GM19025 (cell line): ENCODE data around the gene NEK4.
A peak's percentile ranks its signal among the peaks of the same experiment; 100 is the strongest.

ENCODE experiments used
- ATAC-seq: cut with Tn5 transposase; IDR thresholded peaks from one replicate; pipeline ENCODE4 v1.9.1; 2021; ENCODE audit warnings: mild to moderate bottlenecking, low read depth, moderate library complexity; ENCODE audit not compliant: unreplicated experiment

The NEK4 gene

DNA sequence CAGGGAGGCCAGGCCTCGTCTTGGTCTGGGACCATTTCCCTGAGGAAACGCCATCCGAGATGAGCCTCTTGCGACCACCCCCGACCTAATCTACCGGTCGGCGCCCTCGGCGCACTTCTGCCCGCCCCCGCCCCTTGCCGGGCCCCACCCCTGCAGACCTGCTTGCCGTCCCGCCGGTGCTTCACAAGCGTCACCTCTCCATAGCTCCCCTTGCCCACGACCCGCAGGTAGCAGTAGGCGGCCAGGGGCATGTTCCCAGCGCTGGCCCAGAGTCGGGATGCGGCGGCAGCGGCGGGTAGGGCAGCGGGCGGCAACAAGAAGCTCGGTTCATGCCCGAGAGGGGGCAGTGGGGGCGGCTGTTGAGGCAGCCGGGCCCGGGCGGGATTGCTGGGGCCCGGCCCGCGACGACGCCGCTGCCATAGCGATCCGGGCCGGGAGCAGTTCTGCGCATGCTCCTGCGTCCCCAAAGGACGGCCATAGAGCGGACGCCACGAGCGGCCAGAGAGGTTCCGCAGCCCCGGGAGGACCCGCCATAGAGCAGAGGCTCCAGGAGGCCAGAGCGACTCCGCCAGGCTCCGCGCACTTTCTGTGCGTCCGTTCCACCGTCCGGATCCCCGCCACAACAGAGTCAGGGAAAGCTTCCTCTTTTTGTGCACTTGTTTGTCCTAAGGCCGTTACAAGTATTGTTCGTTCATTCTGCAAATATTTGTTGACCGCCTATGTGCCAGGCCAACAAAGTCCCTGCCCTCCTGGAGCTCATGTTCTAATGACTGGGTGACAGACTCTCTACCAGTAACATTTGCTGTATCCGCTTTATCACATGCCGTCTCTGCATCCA is at the start of gene NEK4:
TSS of gene NEK4 (minus strand) at position 445 of the 838 bp plus-strand sequence. CDS start at position 251, 194 bp downstream.
- peak; percentile 93 for ATAC-seq

DNA sequence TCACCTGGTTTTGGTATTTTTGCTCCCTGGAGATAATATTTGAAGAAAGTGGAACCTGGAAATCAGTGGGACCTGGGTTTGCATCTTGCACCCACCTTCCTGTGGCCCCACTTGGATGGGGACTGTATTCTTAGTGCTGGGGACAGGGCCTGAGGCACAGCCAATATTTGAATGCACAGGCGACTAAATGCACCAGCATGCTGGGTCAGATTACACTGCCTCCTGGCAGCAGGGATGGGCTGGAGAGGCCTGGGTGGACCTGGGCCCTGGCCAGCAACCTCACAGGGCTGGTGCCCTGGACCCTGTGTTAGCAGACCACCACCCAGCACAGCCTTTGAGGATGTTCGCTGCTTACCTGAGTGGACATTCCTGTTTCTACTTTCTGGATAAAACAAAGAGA is 49.2 kb upstream of the NEK4 start:
- ATAC-seq, result no peak

DNA sequence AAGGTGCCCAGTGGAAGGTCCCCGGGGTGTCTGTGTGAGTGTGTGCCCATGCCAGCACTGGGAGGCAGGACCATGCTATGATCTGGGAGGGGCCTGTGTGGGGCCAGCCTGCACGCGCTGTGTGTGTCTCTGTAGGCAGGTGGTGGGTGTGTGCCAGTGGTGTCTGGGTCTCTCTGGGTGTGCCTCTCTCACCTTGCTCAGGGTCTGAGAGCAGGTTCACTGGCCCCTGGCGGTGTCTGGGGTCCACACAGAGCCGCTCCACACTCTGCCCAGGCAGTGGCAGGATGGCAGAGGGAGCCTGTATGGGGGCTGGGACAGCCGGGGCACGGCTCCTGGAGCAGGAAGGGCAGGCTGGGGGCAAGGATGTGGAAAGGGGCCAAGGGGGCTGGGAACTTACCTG is 47.1 kb upstream of the NEK4 start:
- ATAC-seq, result no peak

DNA sequence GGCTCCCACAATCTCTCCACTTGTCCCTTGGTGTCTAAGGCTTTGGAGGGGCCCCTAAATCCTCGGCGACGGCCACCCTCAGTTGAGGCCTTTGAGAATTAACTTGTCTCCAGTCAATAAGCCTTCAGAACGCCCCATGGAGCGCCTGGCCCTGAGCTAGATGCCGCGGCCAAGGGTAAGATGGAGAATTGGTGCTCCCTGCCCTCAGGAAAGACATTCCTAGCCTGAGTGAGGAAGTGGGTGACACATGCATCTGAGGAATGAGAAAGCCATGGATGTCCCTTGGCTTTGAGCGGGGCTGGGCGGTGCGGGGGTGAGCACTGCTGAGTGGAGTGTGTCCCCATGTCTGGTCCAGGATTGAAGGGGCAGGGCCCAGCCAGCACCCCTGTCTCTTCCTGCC is 46.5 kb upstream of the NEK4 start:
- ATAC-seq, result no peak

DNA sequence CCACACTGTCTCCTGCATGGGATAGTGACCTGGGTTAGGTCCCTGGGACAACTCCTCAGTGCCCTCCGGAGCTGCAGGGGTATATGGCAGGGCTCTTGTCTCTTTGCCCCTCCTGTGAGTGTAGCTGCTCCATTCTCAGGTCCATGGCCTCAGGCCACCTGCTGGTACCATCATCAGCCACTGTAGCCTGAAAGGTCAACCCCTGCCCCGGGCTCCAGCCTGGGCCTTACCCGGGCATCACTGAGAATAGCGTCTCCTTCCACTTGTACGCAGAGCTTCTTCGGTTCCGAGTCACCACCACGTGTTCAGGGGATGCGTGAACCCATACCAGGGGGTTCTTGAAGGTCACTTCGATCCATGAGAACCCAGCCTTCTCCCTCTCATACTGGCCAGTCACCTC is 45.9 kb upstream of the NEK4 start:
- no peak for ATAC-seq

DNA sequence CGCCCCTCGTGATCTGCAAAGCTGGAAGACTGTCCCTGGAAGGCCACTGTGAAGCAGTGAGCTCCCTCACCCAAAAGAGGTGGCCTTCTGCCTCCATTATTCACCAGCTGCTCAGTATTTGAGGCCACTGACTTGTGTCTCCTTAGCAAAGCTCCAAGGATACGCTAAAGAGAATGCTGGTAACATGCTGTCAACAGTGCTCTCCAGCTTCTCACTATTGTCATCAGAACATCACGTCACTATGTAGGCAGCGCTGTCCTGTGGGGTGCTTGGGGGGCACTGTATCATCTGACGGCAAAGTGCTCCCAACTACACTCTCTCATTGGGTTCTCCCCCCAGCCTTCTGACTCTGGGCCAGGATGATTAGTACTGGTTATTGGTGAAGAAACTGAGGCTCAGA is 45.5 kb upstream of the NEK4 start:
- ATAC-seq, result no peak

DNA sequence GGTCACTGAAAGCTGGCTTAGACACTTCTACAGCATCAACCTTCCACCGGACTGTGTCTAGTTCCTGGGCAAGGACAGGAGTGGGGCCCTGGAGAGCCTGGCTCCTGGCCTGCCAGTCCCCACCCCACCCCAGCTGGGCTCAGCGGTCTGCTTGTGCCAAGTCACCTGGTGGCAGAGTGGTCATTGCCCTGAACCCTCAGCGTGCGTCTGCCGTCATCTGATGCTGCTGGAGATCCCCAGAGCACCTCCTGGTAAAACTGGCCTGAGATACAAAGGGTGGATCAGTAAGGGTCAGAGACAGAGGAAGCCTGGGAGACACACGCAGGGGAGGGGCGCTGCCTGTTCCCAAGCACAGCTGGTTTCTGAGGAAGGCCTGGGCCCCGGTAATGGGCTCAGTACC is 43.1 kb upstream of the NEK4 start:
- no peak for ATAC-seq

DNA sequence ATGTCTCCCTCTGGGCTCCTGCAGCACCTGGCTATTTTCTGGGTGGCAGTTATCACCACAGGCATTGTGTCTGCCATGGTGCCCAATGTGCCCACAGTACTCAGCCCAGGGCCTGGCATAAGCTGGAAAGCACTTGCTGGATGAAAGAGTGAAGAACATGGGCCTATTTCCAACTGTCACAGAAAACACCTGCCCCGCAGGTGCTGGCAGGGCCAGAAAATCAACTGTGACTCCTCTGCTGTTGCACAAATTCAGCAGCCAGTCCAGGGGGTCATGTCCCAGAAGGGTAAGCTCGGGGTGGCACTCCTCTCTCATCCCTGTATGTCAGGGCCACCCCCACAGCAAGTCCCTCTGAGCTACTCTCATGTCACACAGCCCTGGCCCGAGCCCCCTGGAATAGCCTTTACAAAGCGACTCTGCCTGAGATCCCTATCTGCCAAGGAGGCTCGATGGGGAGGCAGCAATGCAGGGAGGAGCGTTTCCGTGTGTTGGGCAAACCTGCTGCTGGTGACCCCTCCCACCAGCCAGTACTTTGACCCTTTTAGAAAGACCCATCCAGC is 40.8 kb upstream of the NEK4 start:
- ATAC-seq, result no peak

DNA sequence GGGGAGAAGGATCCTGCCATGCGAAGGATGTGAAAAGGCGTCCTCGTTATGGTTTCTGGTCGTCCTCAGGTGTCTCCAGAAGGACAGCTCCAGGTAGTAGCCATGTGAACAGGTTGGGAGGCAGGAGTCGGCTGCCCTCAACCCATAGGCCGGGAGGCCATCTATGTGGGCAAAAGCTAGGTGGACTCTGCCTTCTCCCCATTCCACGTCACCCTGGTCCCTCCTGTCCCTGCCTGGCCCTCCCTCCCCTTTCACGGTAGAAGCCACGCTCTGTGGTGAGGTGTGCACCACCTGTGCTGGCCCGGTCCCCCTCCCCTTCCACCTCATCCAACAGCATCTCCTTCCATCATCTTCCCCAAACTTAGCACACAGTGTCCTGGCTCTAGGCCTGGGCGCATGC is 40.2 kb upstream of the NEK4 start:
- ATAC-seq, result no peak

DNA sequence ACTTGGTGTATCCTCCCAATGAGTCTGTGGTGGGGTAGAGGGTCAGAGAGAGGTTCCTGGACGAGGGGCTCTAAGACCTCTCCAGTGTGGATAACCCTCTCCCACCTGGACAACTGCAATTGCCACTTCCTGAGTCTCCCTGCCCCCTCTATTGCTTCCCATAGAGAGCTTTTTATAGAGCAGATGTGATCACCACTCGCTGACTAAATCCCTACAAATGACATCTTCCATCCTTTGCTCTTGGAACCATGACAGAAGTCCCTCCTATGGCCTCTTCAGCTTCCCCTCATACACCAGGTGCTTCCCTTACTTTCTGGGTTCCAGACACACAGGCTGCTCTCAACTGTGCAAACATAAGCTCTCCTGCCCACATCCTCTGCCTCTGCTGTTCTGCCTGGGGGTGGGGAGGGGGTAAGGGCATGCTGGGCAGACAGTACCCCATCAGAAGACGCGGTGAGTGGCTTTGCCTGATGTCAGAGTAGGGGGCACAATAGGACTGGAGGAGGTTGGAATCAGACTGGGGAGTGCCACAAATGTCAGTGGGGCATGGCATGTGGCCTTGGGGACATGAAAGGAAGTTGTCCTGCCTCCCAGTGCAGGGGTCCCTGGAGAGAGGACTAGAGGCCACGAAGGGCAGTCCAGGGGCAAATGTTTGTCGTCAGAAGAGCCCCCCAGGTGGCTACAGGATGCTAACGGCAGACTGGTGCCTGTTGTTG is 39.1 kb upstream of the NEK4 start:
- no peak for ATAC-seq

DNA sequence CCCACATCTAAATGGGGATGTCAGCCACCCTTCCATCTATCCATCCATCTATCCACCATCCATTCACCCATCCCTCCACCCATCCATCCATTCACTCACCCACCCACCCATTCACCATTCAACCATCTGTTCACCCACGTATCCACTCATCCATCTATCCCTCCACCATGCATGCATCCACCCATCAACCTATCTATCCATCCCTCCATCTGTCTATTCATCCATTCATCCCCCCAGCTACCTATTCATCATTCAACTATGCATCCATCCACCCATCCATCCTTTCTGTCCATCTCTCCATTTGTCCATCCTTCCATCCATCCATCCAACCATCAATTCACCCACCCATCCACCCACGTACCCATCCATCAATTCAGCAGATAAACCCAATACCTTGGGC is 38.4 kb upstream of the NEK4 start:
- no peak for ATAC-seq

DNA sequence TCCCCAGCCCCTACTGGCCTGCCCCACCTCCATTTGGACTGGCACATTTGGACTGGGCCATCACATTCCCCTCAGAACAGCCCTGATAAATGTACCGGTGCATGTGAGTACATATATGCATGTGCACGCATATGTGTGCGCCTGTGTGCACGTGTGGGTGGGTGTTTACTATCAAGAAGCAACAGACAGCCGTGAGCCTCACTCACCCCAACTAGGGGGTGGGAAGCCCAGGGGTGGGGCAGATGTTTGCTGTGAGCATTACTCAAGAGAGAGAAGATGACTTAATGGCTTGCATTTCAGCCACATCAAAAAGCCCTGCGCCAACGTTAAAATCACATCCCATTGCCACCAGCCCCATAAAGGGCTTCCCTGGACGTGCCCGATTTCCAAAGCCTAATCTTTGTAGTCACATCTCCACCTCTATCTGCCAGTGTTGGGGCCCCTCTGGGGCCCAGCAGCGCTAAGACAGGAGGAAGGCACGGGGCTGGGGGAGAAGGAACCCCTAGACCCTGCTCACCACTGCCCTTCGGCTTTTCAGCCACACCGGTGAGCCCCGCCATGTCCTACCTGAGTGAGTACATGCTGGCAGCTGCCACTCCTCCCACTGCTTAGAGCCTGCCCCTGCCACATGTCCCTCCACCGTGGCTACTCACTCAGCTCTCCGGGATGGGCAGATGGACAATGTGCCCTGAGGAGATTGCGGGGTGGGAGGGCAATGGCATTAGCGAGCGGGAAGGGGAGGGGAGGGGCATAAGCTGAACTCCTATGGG is 34.7 kb upstream of the NEK4 start:
- no peak for ATAC-seq

DNA sequence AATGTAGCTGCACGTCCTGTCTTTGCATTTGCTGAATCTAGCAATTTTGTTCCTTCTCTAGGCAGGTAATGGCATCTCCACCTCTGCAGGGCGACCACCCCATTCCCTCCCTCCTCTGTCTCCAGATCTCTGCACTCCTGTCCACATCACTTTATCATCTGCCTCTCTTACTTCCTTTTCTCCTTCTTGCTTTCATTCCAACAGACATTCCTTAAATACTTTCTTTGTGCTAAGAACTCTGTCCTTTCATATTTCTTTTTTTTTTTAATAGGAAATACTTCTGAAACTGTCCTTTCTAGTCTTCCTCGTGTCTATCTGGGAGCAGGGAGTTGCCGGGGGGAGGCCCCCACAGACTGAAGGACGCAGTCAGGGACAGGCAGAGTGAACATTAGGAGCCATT is 31.1 kb upstream of the NEK4 start:
- ATAC-seq, result no peak

DNA sequence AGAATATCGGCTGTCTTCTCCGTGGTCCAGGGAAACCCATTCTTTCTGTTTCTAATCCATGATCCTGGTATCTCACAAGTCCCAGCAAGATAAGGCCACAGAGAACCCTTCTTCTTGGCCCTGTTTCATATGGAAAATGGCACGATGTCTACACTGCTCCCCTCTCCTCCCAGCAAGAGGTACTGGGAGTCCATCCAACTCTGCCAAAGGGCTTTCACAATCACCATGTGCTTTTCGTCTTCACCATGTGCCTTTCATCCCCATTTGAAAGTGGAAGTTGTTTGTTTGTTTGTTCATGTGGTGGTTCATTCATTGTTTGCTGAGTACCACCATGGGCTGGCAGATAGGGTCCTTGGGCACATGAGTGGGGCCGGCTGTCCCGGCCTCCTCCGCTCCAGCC is 29.3 kb upstream of the NEK4 start:
- ATAC-seq, result no peak

DNA sequence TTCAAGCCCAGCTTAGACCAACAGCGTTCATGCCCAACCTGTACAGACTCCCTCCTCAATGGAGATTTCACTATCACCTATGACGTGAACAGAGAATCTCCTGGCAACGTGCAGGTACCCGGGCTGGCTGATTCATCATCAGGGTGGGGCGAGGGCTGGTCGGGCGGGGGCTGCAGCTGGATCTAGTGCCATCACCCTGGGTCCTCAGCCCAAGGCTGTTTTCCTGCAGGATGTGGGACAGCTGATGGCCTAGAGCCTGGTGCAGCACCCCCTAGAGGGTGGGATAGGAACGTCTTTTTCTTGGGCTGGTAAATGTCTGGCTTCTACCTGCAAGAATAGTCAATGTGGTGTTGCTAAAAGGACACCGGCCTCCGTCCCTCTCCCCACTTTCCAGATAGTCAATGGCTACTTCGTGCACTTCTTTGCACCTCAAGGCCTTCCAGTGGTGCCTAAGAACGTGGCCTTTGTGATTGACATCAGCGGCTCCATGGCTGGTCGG is 28.3 kb upstream of the NEK4 start:
- no peak for ATAC-seq

DNA sequence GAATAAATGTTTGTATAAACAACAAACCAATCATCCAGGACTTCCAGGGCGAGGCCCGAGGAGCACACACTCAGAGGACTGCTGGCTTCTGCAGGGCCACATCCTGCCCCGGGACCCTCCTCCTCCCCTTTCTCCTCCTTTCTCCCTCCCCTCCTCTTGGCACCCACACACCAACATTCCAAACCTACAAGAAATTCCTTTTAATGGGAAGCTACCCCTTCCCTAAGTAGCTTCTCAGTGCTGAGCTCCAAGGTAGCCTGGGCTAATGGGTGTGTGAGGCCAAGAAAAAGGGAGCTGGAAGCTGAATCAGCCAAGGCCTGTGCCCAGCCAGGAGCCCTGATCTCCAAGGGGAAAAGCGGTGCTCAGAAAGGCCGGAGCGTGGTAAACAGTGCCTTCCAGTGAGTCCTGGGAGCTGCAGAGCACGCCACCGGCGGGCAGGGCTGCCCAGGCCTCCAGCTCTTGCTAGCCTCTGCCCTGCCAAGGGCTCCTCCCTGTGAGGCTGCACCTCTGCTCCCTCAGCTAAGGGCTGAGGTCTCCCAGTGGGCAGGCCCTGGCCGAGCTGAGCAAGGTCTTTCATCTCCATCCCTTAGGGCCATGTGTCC is 27.7 kb upstream of the NEK4 start:
- ATAC-seq, result no peak

DNA sequence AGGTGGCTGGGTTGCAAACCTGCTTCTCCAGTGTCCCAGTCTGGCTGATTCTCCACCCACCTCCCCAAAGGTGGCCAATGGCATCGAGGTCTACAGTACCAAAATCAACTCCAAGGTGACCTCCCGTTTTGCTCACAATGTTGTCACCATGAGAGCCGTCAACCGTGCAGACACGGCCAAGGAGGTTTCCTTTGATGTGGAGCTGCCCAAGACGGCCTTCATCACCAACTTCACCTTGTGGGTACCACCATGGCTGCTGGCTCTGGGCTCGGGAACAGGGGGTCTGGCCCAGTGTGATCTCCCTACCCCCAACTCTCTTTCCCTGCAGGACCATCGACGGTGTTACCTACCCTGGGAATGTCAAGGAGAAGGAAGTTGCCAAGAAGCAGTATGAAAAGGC is 25.7 kb upstream of the NEK4 start:
- ATAC-seq, result no peak

DNA sequence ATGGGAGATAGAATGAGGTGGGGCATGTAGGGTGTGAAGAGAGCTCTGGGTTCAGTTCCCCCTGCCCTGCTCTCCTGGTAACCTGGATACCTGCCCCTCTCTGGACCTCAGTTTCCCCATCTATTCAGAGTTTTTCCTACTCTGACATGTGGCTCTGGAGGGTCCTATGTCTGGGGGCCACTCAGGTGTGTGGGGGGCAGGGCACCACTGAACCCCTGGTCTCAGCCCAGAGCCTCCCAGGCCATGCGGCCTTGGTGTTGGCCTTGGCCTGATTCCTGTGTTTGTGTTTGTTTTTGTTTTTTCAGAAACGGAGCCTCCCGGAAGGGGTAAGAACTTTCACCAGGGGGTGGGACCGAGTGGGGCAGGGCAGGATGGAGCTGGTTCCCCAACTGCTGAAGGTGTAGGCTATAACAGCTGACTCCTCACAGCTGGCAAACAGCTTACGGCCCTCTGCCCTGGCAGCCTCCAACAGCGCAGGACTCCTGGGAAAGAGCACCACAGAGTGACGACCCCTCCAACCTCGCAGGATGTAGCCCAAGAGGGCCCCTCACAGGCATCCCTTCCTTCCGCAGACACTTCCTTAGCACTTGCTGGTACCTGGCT is 24.7 kb upstream of the NEK4 start:
- ATAC-seq, result no peak

DNA sequence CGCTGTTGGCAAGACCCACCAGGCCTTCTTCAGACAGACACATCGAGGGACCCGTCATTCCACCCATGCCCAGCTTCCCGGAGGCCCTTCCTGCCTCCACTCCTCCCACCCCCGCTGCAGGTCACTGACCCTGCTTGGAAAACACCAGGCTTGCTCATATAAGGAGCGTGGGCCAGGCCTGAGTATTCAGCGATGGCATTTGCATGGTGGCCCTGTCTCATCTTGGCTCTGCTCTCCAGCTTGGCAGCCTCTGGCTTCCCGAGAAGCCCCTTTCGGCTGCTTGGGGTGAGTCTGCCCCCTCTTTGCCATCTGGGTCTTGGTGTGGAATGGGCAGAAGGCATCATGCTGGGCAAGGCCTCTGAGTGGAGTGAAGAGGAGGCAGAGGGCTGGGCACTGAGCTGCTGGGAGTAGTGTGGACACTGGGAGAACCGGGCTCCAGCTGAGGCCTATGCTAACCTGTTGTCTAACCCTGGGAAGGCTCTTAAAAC is 23.9 kb upstream of the NEK4 start, which contains the start of gene ITIH3:
TSS of gene ITIH3 (plus strand) at position 185 of the 488 bp plus-strand sequence. CDS start at position 193, 8 bp downstream.
- ATAC-seq, result no peak
